NCI-H748 (cell line): ENCODE measurements around the gene CNGA4.
"Not testable (repeated sequence)": the region's sequence is repeated elsewhere in the genome, so short reads cannot be mapped to it uniquely, and the experiment has no call there.

ENCODE experiments used
- DNase-seq: peaks from one replicate; lab custom pipeline; 2025; ENCODE audit not compliant: unreplicated experiment; lab: John Stamatoyannopoulos, UW

The CNGA4 gene

GRCh38 chr11:6258571-6259081 is 19.7 kb downstream of the CNGA4 start:
- peak; percentile 77 for DNase-seq

GRCh38 chr11:6260207-6260726 is 21.4 kb downstream of the CNGA4 start:
- peak; percentile 39 for DNase-seq

GRCh38 chr11:6263662-6264061 is 24.8 kb downstream of the CNGA4 start:
- no peak for DNase-seq

- DNase-seq = no peak
Measured at GRCh38 chr11:6268820-6269219, 29.9 kb downstream of the CNGA4 start.

- DNase-seq = no peak
Measured at GRCh38 chr11:6269994-6270393, 31.1 kb downstream of the CNGA4 start.

- no peak for DNase-seq
Measured at GRCh38 chr11:6270584-6271246, 31.8 kb downstream of the CNGA4 start.

DNA sequence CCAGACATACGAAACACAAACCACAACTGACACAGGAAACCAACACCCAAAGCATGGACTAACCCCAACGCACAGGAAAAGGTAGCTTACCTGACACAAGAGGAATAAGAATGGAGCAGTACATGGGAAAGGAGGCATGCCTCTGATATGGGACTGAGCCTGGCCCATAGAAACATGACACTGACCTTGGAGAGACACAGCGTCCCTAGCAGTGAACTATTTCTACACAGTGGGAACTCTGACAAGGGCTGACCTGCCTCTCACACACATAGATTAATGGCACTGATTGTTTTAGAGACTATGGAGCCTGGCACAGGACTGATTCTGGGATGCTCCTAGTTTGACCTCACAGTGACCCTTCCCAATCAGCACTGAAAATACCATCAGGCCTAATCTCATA is 32.7 kb downstream of the CNGA4 start:
- DNase-seq = no peak

DNA sequence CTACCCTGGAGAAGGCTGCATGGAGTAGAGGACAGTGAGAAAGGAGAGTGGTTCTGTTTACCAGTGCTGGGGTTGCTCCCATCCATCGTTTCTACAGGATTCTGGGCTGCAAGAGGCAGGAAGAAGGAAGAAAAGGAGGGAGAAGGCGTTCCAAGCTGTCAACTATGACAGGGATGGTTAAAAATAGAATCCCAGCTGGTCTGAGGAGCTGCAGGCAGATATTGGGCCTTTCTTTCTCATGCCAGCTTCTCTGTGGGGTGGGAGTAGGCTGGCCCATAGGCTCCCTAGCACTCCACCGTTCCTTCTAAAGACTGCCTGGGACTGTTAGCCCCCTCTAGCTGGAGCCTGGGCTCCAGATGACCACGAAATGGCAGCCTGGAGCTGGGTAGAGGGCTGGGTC is 34.3 kb downstream of the CNGA4 start:
- DNase-seq = no peak

DNA sequence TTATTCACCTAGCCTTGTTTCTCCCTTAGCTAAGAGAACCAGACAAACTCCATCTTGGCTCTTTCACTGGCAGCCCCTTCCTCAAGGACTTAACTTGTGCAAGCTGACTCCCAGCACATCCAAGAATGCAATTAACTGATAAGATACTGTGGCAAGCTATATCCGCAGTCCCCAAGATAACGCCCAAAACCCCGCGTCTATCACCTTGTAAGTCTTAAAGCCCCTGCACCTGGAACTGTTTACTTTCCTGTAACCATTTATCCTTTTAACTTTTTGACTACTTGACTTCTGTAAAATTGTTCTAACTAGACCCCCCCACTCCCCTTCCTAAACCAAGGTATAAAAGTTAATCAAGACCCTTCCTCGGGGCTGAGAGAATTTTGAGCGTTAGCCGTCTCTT is 41.9 kb downstream of the CNGA4 start:
- not testable (repeated sequence) for DNase-seq

DNA sequence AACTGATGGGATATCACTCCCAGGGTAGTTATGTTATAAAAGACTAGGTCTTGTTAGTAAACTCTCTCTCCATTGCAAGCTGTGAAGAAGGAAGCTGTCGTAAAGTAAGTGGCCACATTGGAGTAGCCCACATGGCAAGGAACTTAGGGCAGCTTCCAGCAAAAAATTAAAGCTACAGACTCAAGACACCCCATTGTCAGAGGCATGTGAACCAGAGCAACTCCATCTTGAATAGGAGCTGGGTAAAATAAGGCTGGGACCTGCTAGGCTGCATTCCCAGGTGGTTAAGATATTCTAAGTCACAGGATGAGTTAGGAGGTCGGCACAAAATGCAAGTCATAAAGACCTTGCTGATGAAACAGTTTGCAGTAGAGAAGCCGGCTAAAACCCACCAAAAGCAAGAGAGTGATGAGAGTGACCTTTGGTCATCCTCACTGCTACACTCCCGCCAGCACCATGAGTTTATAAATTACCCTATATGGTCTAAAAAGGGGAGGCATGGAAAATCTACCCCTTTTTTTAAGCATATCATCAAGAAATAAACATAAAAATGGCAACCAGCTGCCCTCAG is 44.6 kb downstream of the CNGA4 start:
- DNase-seq = no peak

DNA sequence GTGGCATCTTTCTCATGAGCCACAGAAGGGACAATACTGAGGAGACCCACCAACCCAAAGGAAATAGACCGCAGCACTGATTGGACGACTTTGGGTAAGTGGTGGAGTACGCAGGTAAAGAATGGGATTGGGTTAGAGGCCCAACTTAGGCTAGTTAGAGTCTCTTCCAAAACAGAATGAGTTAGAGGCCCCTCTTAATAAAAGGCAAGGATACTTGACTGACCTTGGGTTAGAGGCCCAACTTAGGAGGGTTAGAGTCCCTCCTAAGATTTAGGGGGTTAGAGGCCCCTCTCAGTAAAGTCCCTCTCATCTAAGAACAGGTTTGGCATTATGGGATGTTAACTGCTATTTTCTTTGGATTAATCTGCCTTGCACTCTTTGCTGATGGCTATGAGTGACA is 45.4 kb downstream of the CNGA4 start:
- no peak for DNase-seq

GRCh38 chr11:6285019-6285418 is 46.1 kb downstream of the CNGA4 start:
- DNase-seq = no peak
